ENCODE measurements around the gene C2CD5.

C2CD5 gene

DNA sequence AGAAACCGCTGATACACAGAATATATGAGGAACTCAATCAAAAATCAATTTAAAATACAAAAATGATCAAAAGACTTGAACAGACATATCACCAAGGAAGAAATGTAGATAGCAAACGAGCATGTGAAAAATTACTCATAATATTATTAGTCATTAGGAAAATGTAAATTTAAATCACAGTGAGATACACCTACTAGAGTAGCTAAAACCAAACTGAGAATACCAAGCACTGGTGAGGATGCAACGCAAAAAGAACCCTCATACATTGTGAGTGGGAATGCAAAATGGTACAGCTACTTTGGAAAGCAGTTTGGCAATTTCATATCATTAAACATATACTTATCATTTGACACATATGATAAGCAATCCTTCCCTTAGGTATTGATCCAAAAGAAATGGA lies 108.8 kb downstream of the C2CD5 start:
- H3K4me3 ChIP-seq (ENCODE audit: low read length), result no peak overlapping the region
- no peak overlapping the region for H3K9ac ChIP-seq (ENCODE audit: low read length)
- TF ChIP-seq EZH2phosphoT487 (IDR thresholded peaks at IDR 0.05; ENCODE audit: low read depth), result no peak
- TF ChIP-seq, protein P1, sequence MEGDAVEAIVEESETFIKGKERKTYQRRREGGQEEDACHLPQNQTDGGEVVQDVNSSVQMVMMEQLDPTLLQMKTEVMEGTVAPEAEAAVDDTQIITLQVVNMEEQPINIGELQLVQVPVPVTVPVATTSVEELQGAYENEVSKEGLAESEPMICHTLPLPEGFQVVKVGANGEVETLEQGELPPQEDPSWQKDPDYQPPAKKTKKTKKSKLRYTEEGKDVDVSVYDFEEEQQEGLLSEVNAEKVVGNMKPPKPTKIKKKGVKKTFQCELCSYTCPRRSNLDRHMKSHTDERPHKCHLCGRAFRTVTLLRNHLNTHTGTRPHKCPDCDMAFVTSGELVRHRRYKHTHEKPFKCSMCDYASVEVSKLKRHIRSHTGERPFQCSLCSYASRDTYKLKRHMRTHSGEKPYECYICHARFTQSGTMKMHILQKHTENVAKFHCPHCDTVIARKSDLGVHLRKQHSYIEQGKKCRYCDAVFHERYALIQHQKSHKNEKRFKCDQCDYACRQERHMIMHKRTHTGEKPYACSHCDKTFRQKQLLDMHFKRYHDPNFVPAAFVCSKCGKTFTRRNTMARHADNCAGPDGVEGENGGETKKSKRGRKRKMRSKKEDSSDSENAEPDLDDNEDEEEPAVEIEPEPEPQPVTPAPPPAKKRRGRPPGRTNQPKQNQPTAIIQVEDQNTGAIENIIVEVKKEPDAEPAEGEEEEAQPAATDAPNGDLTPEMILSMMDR (IDR thresholded peaks at IDR 0.05; ENCODE audit: low read depth, low read length), result no peak
- H2AFZ ChIP-seq (ENCODE audit: low read depth, low read length), result no peak overlapping the region
- no peaks in the 10 kb centered on the region for H3K9me3 ChIP-seq (ENCODE audit: insufficient read depth, low read length)
- no peaks in the 10 kb centered on the region for H3K36me3 ChIP-seq (replicated peaks; ENCODE audit: low read depth, low read length)
- no peak overlapping the region for H3K27ac ChIP-seq (ENCODE audit: low read length)
- H3K4me1 ChIP-seq (ENCODE audit: low read length), result peaks cover 23% of the 10 kb centered on the region
- no peaks in the 10 kb centered on the region for H4K20me1 ChIP-seq (ENCODE audit: insufficient read depth, low read length)
- no peaks in the 10 kb centered on the region for H3K27me3 ChIP-seq (ENCODE audit: low read depth, low read length)
- H3K4me2 ChIP-seq (ENCODE audit: low read length), result no peak overlapping the region
- no peaks in the 10 kb centered on the region for H3K79me2 ChIP-seq (ENCODE audit: low read length)

DNA sequence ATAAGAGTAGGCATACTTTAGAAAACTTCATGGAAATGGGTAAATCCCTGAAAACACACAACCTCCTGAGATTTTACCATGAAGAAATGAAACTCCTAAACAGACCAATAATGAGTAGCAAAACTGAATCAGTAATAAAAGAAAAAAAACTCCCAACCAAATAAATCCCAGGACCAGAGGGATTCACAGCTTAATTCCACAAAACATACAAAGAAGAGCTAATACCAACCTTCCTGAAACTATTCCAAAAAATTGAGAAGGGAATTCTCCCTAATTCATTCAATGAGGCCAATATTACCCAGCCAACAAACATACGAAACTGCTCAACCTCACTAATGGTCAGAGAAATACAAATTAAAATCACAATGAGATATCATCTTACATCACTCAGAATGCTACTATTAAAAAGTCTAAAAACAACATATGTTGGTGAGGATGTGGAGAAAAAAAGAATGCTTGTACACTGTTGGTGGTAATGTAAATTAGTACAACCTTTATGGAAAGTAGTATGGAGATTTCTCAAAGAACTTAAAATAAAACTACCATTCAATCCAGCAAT lies 112.6 kb downstream of the C2CD5 start:
- Histone ChIP-seq H3K9me3 (ENCODE audit: insufficient read depth, low read length) (no peaks in the 10 kb centered on the region), H3K9ac (ENCODE audit: low read length) (no peak overlapping the region), H3K27ac (ENCODE audit: low read length) (peak overlapping the region; percentile 6; the same call in 1 of the 2 replicates), H4K20me1 (ENCODE audit: insufficient read depth, low read length) (no peaks in the 10 kb centered on the region), H3K4me2 (ENCODE audit: low read length) (peak overlapping the region; percentile 13; the same call in 1 of the 2 replicates), H3K79me2 (ENCODE audit: low read length) (no peaks in the 10 kb centered on the region), H3K36me3 (replicated peaks; ENCODE audit: low read depth, low read length) (no peaks in the 10 kb centered on the region), H3K4me3 (ENCODE audit: low read length) (no peak overlapping the region), H2AFZ (ENCODE audit: low read depth, low read length) (no peak overlapping the region), H3K4me1 (ENCODE audit: low read length) (peaks cover 15% of the 10 kb centered on the region), H3K27me3 (ENCODE audit: low read depth, low read length) (no peaks in the 10 kb centered on the region)
- TF ChIP-seq, protein P1 (IDR thresholded peaks at IDR 0.05; ENCODE audit: low read depth, low read length), result no peak
- TF ChIP-seq EZH2phosphoT487 (IDR thresholded peaks at IDR 0.05; ENCODE audit: low read depth), result no peak

DNA sequence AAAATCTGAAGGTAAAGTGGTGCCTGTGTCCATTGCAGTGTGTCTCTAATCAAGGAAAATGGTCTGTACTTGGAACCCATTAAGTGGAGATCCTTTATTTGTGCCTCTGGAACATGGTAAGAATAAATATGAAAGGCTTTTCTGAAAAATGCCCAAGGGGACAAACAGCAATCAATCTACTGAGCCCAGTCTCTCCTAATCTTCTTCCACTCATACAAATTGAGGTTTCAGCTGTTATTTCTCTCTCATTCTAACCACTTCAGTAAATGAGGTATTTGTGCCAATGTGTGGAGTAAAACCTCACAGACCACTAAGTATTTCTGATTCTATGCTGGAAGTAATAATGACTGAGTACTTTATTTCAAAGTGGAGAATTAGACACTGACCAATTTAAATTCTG lies 127.5 kb downstream of the C2CD5 start:
- Histone ChIP-seq H2AFZ (ENCODE audit: low read depth, low read length) (no peak overlapping the region), H3K36me3 (replicated peaks; ENCODE audit: low read depth, low read length) (no peaks in the 10 kb centered on the region), H3K4me1 (ENCODE audit: low read length) (no peaks in the 10 kb centered on the region), H3K4me2 (ENCODE audit: low read length) (no peak overlapping the region), H3K9me3 (ENCODE audit: insufficient read depth, low read length) (no peaks in the 10 kb centered on the region), H3K79me2 (ENCODE audit: low read length) (no peaks in the 10 kb centered on the region), H4K20me1 (ENCODE audit: insufficient read depth, low read length) (no peaks in the 10 kb centered on the region), H3K27ac (ENCODE audit: low read length) (no peak overlapping the region), H3K4me3 (ENCODE audit: low read length) (no peak overlapping the region), H3K9ac (ENCODE audit: low read length) (no peak overlapping the region), H3K27me3 (ENCODE audit: low read depth, low read length) (no peaks in the 10 kb centered on the region)
- no peak for TF ChIP-seq EZH2phosphoT487 (IDR thresholded peaks at IDR 0.05; ENCODE audit: low read depth)
- TF ChIP-seq, protein P1 (IDR thresholded peaks at IDR 0.05; ENCODE audit: low read depth, low read length), result no peak

DNA sequence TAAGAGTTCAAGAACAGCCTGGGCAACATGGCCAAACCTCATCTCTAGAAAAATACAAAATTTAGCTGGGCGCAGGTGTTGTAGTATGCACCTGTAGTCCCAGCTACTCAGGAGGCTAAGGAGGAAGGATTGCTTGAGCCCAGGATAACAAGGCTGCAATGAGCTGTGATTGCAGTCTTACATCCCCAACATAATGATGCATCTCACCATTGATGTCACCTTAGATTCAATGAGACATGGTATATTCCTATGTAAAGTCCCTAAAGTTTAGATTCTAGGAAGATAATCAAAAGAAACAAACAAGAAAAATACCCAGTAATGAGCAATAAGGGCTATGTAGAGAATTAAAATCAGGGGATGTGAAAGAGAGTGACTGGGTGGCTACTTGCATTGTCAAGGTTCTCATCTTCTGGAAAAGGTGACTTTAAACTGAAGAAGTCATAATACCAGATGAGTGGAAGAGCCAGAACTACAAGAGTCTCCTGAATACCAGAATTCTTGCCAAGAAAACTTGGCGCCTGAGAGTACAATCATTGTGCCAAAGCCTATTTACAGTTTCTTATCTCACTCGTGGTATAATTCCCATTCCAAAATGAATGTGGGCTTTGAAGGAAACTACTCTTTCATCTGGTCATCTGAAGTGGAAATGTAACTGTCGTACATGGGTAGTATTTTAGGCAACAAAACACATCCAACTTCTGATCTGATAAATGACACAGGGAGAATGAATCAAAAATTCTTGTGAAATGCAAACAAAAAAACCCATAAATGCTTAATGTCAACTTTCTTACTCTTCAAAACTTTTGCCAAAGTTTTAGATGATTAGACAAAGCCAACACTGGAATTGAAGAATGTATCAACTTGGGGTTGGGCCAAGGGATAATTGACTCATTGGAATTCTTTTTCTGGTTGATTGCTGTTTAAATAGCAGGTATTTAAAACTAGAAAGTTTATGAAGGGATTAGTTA lies 128.7 kb downstream of the C2CD5 start:
- no peak overlapping the region for H3K9ac ChIP-seq (ENCODE audit: low read length)
- no peaks in the 10 kb centered on the region for H3K9me3 ChIP-seq (ENCODE audit: insufficient read depth, low read length)
- H3K4me2 ChIP-seq (ENCODE audit: low read length), result no peak overlapping the region
- no peaks in the 10 kb centered on the region for H3K36me3 ChIP-seq (replicated peaks; ENCODE audit: low read depth, low read length)
- H3K27ac ChIP-seq (ENCODE audit: low read length), result no peak overlapping the region
- H3K79me2 ChIP-seq (ENCODE audit: low read length), result no peaks in the 10 kb centered on the region
- H3K4me3 ChIP-seq (ENCODE audit: low read length), result no peak overlapping the region
- no peaks in the 10 kb centered on the region for H3K4me1 ChIP-seq (ENCODE audit: low read length)
- no peaks in the 10 kb centered on the region for H4K20me1 ChIP-seq (ENCODE audit: insufficient read depth, low read length)
- H2AFZ ChIP-seq (ENCODE audit: low read depth, low read length), result no peak overlapping the region
- TF ChIP-seq, protein P1 (IDR thresholded peaks at IDR 0.05; ENCODE audit: low read depth, low read length), result no peak
- no peak for TF ChIP-seq EZH2phosphoT487 (IDR thresholded peaks at IDR 0.05; ENCODE audit: low read depth)
- H3K27me3 ChIP-seq (ENCODE audit: low read depth, low read length), result no peaks in the 10 kb centered on the region

Data from OCI-LY3 (cell line).